GM10266 (cell line): ENCODE measurements around the gene DPH5.
"Not testable (repeated sequence)": the region's sequence is repeated elsewhere in the genome, so short reads cannot be mapped to it uniquely, and the experiment has no call there.

Experiments used
- DNase-seq: peaks from one replicate; pipeline ENCODE4 v3.0.0; 2012; ENCODE audit errors: extremely low spot score
- TF ChIP-seq, protein P1 (sequence below): IDR thresholded peaks from 2 replicates; pipeline ENCODE4 v1.5.1; 2012; ENCODE audit warnings: mild to moderate bottlenecking, low read depth; ENCODE audit not compliant: control insufficient read depth, insufficient read depth; ENCODE audit errors: missing control alignments

The DPH5 gene

DNA sequence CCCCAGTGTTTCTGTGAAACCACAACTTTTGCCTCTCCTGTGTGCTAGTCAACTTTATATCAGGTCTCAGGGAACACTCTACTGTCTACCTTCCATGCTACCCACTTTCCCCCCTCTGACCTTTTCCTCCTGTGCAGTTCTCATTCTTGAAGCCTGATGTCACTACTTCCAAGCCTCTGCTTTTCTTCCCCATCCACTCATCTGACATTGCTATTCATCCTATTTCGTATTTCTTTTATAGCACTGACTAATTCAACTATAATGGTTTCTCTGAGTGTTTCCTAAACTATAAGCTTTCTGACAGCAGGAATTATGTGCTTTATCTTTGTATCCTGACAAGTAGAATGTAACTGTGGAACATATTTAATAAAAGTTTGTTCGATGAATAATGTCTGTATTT, 18.2 kb upstream of the DPH5 start:
- TF ChIP-seq, protein P1, sequence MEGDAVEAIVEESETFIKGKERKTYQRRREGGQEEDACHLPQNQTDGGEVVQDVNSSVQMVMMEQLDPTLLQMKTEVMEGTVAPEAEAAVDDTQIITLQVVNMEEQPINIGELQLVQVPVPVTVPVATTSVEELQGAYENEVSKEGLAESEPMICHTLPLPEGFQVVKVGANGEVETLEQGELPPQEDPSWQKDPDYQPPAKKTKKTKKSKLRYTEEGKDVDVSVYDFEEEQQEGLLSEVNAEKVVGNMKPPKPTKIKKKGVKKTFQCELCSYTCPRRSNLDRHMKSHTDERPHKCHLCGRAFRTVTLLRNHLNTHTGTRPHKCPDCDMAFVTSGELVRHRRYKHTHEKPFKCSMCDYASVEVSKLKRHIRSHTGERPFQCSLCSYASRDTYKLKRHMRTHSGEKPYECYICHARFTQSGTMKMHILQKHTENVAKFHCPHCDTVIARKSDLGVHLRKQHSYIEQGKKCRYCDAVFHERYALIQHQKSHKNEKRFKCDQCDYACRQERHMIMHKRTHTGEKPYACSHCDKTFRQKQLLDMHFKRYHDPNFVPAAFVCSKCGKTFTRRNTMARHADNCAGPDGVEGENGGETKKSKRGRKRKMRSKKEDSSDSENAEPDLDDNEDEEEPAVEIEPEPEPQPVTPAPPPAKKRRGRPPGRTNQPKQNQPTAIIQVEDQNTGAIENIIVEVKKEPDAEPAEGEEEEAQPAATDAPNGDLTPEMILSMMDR = no peak
- DNase-seq = no peak

DNA sequence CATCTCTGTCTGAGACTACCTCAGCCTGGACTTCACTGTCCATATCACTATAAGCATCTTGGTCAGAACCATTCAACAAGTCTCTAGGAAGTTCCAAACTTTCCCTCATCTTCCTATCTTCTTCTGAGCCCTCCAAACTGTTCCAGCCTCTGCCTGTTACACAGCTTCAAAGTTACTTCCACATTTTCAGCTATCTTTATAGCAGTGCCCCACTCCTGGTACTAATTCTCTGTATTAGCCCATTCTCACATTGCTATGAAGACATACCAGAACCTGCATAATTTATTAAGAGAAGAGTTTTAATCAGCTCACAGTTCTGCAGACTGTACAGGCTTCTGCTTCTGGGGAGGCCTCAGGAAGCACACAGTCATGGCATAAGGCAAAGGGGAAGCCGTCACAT, 15.7 kb upstream of the DPH5 start:
- TF ChIP-seq, protein P1 = no peak
- no peak for DNase-seq

DNA sequence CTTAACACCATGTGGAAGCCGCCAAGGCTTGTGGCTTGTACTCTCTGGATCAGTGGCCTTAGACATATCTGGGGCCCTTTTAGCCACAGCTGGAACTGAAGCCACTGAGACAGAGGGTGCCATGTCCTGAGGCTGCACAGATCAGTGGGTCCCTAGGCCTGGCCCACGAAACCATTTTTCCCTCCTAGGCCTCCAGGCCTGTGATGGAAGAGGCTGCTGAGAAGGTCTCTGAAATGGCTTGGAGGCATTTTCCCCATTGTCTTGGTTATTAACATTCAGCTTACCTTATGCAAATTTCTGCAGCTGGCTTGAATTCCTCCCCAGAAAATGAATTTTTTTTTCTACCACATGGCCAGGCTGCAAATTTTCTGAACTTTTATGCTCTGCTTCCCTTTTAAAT, 15.1 kb upstream of the DPH5 start:
- TF ChIP-seq, protein P1 = no peak
- DNase-seq = no peak

- TF ChIP-seq, protein P1 = no peak
Measured at GRCh38 chr1:101039245-101039644, 13.7 kb upstream of the DPH5 start.

DNA sequence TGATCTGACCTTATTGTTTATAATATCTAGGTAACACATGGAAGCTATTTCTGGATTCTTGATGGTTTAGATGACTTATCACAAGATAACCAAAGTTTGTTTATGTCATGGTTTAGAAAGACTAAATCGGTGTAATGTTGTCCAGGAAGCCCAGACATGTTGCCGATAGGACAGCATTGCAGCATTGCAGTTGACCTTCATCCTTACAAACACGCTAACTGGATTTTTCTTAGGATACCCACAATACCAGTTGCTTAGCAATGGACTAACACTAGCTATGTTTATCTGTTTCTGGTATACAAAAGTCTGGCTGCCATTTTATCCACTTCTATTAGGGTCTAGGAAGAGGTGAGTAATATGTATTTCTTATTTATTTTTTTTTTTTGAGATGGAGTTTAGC, 11.7 kb upstream of the DPH5 start:
- TF ChIP-seq, protein P1 = no peak
- DNase-seq = no peak

More at GRCh38 chr1:101039245-101039644, 13.7 kb upstream of the DPH5 start:
- no peak for DNase-seq

DNA sequence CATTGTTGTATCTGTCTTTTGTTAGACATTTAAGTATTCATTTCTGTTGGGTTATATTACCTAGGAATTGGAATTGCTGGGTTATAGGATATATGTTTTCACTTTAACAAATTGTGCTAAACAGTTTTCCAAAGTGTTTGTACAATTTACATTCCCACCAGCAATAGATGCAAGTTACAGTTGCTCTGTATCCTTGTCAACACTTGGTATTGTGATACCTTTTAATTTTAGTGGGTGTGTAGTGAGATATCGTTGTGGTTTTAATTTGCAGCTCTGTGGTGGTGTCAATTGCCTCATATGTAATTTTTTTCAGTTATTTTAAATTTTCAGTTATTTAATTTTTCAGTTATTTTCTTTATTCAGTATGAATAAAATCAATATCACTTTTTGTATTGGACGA, 7.4 kb upstream of the DPH5 start:
- DNase-seq = no peak
- TF ChIP-seq, protein P1 = no peak

DNA sequence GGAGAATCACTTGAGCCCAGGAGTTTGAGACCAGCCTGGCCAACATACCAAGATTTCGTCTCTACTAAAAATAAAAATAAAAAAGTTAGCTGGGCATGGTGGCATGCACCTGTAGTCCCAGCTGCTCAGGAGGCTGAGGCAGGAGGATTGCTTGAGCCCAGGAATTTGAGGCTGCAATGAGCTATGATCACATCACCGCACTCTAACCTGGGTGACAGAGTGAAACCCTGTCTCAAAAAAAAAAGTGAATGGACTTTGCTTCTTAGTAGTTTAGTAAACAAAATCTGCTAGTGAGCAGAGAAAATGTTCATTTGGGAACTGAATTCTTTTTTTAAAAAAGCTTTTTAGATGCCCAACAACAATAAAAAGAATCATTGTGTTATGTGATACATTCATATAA, 6.5 kb upstream of the DPH5 start:
- not testable (repeated sequence) for DNase-seq

- DNase-seq = no peak
Measured at GRCh38 chr1:101030881-101031280, 5.3 kb upstream of the DPH5 start.

More at GRCh38 chr1:101030881-101031280, 5.3 kb upstream of the DPH5 start:
- TF ChIP-seq, protein P1 = no peak
